AG08396 (cell line): Measurements from ENCODE around the gene SH3BP2.

ENCODE experiments used
- DNase-seq: peaks from one replicate; pipeline ENCODE4 v3.0.0; 2012; ENCODE audit warnings: low spot score, mixed read lengths

The SH3BP2 gene

GRCh38 chr4:2878346-2878745 lies 85.5 kb downstream of the SH3BP2 start:
- no peak for DNase-seq

- no peak for DNase-seq
These were observed 86.1 kb downstream of the SH3BP2 start for GRCh38 chr4:2879026-2879425.

- no peak for DNase-seq
These were observed 88.5 kb downstream of the SH3BP2 start for GRCh38 chr4:2881431-2881830.

GRCh38 chr4:2882341-2882740 lies 89.5 kb downstream of the SH3BP2 start:
- peak; percentile 31 for DNase-seq

GRCh38 chr4:2886161-2886560 lies 93.3 kb downstream of the SH3BP2 start:
- no peak for DNase-seq

GRCh38 chr4:2886622-2887021 lies 93.7 kb downstream of the SH3BP2 start:
- DNase-seq, result no peak

- no peak for DNase-seq
These were observed 94.5 kb downstream of the SH3BP2 start for GRCh38 chr4:2887343-2887742.

GRCh38 chr4:2888886-2889285 lies 96.0 kb downstream of the SH3BP2 start:
- DNase-seq, result no peak
